H9 (cell line): ENCODE data around the gene NDUFA12. TPM values are rescaled to one million over a fixed set of nuclear protein-coding genes. Genes with fewer than 3 reads are reported as not detected.

Source experiments
- DNase-seq: peaks from one replicate; pipeline ENCODE4 v3.0.0-alpha.2; 2017
- H2AFZ ChIP-seq: one replicate; pipeline ENCODE4 v1.6.1; 2013; ENCODE audit warnings: mild to moderate bottlenecking, low read length, control low read depth, moderate library complexity
- H2AK5ac ChIP-seq: 2 replicates; pipeline ENCODE4 v1.6.1; 2013; ENCODE audit warnings: low read length, control low read depth, mixed read lengths; ENCODE audit not compliant: insufficient read length
- H2BK120ac ChIP-seq: one replicate; pipeline ENCODE4 v1.6.1; 2013; ENCODE audit warnings: low read depth, mild to moderate bottlenecking, low read length, control low read depth, inconsistent platforms; ENCODE audit not compliant: poor library complexity, severe bottlenecking
- H2BK12ac ChIP-seq: 2 replicates; pipeline ENCODE4 v1.6.1; 2013; ENCODE audit warnings: low read length, control low read depth, mixed read lengths, low read depth; ENCODE audit not compliant: insufficient read length
- H2BK15ac ChIP-seq: 2 replicates; pipeline ENCODE4 v1.6.1; 2013; ENCODE audit warnings: low read depth, low read length, control low read depth
- H2BK20ac ChIP-seq: one replicate; pipeline ENCODE4 v1.6.1; 2013; ENCODE audit warnings: low read depth, mild to moderate bottlenecking, low read length, control low read depth, inconsistent platforms; ENCODE audit not compliant: poor library complexity, severe bottlenecking
- H2BK5ac ChIP-seq: 2 replicates; pipeline ENCODE4 v1.6.1; 2013; ENCODE audit warnings: low read length, control low read depth, mixed read lengths; ENCODE audit not compliant: insufficient read length
- H3K14ac ChIP-seq: 2 replicates; pipeline ENCODE4 v1.6.1; 2013; ENCODE audit warnings: low read length, control low read depth; ENCODE audit not compliant: insufficient read depth
- H3K18ac ChIP-seq: 2 replicates; pipeline ENCODE4 v1.6.1; 2013; ENCODE audit warnings: low read depth, mild to moderate bottlenecking, mixed read lengths, low read length, control low read depth; ENCODE audit not compliant: insufficient read length
- H3K23ac ChIP-seq: 2 replicates; pipeline ENCODE4 v1.6.1; 2013; ENCODE audit warnings: low read length, control low read depth, mixed read lengths, low read depth; ENCODE audit not compliant: insufficient read length
- H3K23me2 ChIP-seq: 2 replicates; pipeline ENCODE4 v1.6.1; 2013; ENCODE audit warnings: low read depth, mild to moderate bottlenecking, mixed read lengths, low read length, control low read depth; ENCODE audit not compliant: insufficient read length, poor library complexity, severe bottlenecking
- H3K27ac ChIP-seq: 2 replicates; pipeline ENCODE4 v1.5.1; 2013; ENCODE audit warnings: low read length, control low read depth, mixed read lengths, low read depth; ENCODE audit not compliant: insufficient read length
- H3K27me3 ChIP-seq: 2 replicates; pipeline ENCODE4 v1.6.1; 2013; ENCODE audit warnings: low read length, control low read depth, inconsistent platforms; ENCODE audit not compliant: insufficient read depth
- H3K4ac ChIP-seq: 2 replicates; pipeline ENCODE4 v1.6.1; 2013; ENCODE audit warnings: low read depth, mild to moderate bottlenecking, control low read depth, inconsistent platforms, low read length, moderate library complexity
- H3K4me1 ChIP-seq: 2 replicates; pipeline ENCODE4 v1.6.1; 2013; ENCODE audit warnings: low read length, control low read depth, inconsistent platforms; ENCODE audit not compliant: insufficient read depth
- H3K4me2 ChIP-seq: 2 replicates; pipeline ENCODE4 v1.6.1; 2013; ENCODE audit warnings: low read length, control low read depth, mixed read lengths; ENCODE audit not compliant: insufficient read length, insufficient read depth
- H3K56ac ChIP-seq: 2 replicates; pipeline ENCODE4 v1.6.1; 2013; ENCODE audit warnings: low read depth, mild to moderate bottlenecking, mixed read lengths, low read length, control low read depth; ENCODE audit not compliant: insufficient read length
- H3K79me1 ChIP-seq: 2 replicates; pipeline ENCODE4 v1.6.1; 2013; ENCODE audit warnings: low read depth, mild to moderate bottlenecking, moderate library complexity, low read length, control low read depth, inconsistent platforms; ENCODE audit not compliant: insufficient read depth, poor library complexity, severe bottlenecking
- H3K79me2 ChIP-seq: 2 replicates; pipeline ENCODE4 v1.6.1; 2013; ENCODE audit warnings: low read length, control low read depth, inconsistent platforms; ENCODE audit not compliant: insufficient read depth
- H3K9ac ChIP-seq: 2 replicates; pipeline ENCODE4 v1.6.1; 2013; ENCODE audit warnings: low read length, control low read depth, mixed read lengths; ENCODE audit not compliant: insufficient read length; ENCODE audit errors: extremely low read depth
- H3K9me3 ChIP-seq: one replicate; pipeline ENCODE4 v1.6.1; 2013; ENCODE audit warnings: low read depth, low read length, inconsistent platforms; ENCODE audit not compliant: control insufficient read depth
- H3T11ph ChIP-seq: one replicate; pipeline ENCODE4 v1.6.1; 2013; ENCODE audit warnings: mild to moderate bottlenecking, low read length, control low read depth, inconsistent platforms
- H4K20me1 ChIP-seq: one replicate; pipeline ENCODE4 v1.6.1; 2013; ENCODE audit not compliant: control insufficient read depth, insufficient read length, insufficient read depth
- H4K5ac ChIP-seq: 2 replicates; pipeline ENCODE4 v1.6.1; 2013; ENCODE audit warnings: low read depth, mild to moderate bottlenecking, mixed read lengths, low read length, control low read depth; ENCODE audit not compliant: insufficient read length
- H4K8ac ChIP-seq: replicated peaks from 2 replicates; pipeline ENCODE4 v1.6.1; 2013; ENCODE audit warnings: low read length, control low read depth, mixed read lengths, low read depth; ENCODE audit not compliant: insufficient read length
- H4K91ac ChIP-seq: 2 replicates; pipeline ENCODE4 v1.6.1; 2013; ENCODE audit warnings: low read depth, mild to moderate bottlenecking, moderate library complexity, mixed read lengths, low read length, control low read depth; ENCODE audit not compliant: insufficient read length
- H3K27ac Mint-ChIP-seq, 3 experiments: 2 replicates in 2 of 3; 3 replicates in 1 of 3; pipeline ENCODE4 v1.8.0; 2020 to 2021; ENCODE audit warnings: mixed read lengths in 3 of 3, mild to moderate bottlenecking in 1 of 3, moderate library complexity in 1 of 3
- H3K27me3 Mint-ChIP-seq: 2 replicates; pipeline ENCODE4 v1.8.0; 2021; ENCODE audit warnings: low read depth, mild to moderate bottlenecking, moderate library complexity, mixed read lengths
- H3K36me3 Mint-ChIP-seq, 3 experiments: 2 replicates in 2 of 3; 3 replicates in 1 of 3; pipeline ENCODE4 v1.8.0; 2020 to 2021; ENCODE audit warnings: low read depth in 3 of 3, mixed read lengths in 3 of 3; ENCODE audit not compliant: insufficient read depth in 1 of 3
- H3K4me1 Mint-ChIP-seq, 2 experiments: 2 replicates each; pipeline ENCODE4 v1.8.0; 2020; ENCODE audit warnings: mixed read lengths in 2 of 2
- H3K4me3 Mint-ChIP-seq, 2 experiments: 2 replicates in 1 of 2; 3 replicates in 1 of 2; pipeline ENCODE4 v1.8.0; 2020 to 2021; ENCODE audit warnings: mild to moderate bottlenecking in 2 of 2, mixed read lengths in 2 of 2, moderate library complexity in 1 of 2
- H3K9me3 Mint-ChIP-seq, 2 experiments: 2 replicates in 1 of 2; 3 replicates in 1 of 2; pipeline ENCODE4 v1.8.0; 2020; ENCODE audit warnings: mild to moderate bottlenecking in 2 of 2, mixed read lengths in 2 of 2, moderate library complexity in 1 of 2
- CTCF ChIP-seq: fragments of 200-600 bp; sonication (generic); conservative IDR thresholded peaks from 3 replicates; pipeline ENCODE4 v1.8.0; 2021; ENCODE audit warnings: antibody characterized with exemption, mild to moderate bottlenecking
- total RNA-seq: library from RNA; stranded (reverse); gene quantifications from 2 replicates; pipeline ENCODE4 v1.2.1, GENCODE V29; 2021

NDUFA12 gene
- total RNA-seq, 1 experiment from 2014 or later, result 104 TPM

GRCh38 chr12:94957006-94957405, 46.5 kb downstream of the NDUFA12 start:
- no peak overlapping the region for H2BK12ac ChIP-seq
- H3K4me3 Mint-ChIP-seq, result no peak overlapping the region

More at GRCh38 chr12:94957006-94957405, 46.5 kb downstream of the NDUFA12 start:
- no peaks in the 10 kb centered on the region; the same call in 1 of the 2 replicates for H3K27me3 Mint-ChIP-seq
- Histone ChIP-seq H3K9ac (no peak overlapping the region), H3K18ac (no peak overlapping the region), H3K23ac (no peak overlapping the region), H3K27me3 (no peaks in the 10 kb centered on the region), H4K8ac (no peak overlapping the region), H2BK20ac (no peak overlapping the region), H3K14ac (no peak overlapping the region), H2BK5ac (no peak overlapping the region), H3K56ac (no peak overlapping the region), H2BK15ac (no peak overlapping the region), H2AK5ac (no peak overlapping the region), H4K91ac (no peak overlapping the region), H3T11ph (no peak overlapping the region), H3K9me3 (no peaks in the 10 kb centered on the region), H2AFZ (no peak overlapping the region), H3K27ac (no peak overlapping the region), H3K79me2 (no peaks in the 10 kb centered on the region), H3K4me2 (no peak overlapping the region), H4K20me1 (no peaks in the 10 kb centered on the region), H3K4me1 (no peaks in the 10 kb centered on the region), H3K4ac (no peak overlapping the region), H3K79me1 (no peaks in the 10 kb centered on the region), H3K23me2 (no peaks in the 10 kb centered on the region), H4K5ac (no peak overlapping the region), H2BK120ac (no peak overlapping the region)
- H3K9me3 Mint-ChIP-seq, result no peaks in the 10 kb centered on the region
- no peaks in the 10 kb centered on the region; a peak in 1 of 7 replicates for H3K36me3 Mint-ChIP-seq
- no peak for TF ChIP-seq CTCF
- H3K4me1 Mint-ChIP-seq, result peaks cover 10 to 13% of the 10 kb centered on the region in 2 experiments; a peak in 3 of 4 replicates
- no peak for DNase-seq
- H3K27ac Mint-ChIP-seq, result no peak overlapping the region
